T-helper 2 cell treated with Interferon-gamma antibody and Interleukin-4, amounts not matched to agents 100 ng/mL and 5 ng/mL, for 36 hours (primary cell): ENCODE results near the gene FSCN2. TPM values are rescaled to one million over a fixed set of nuclear protein-coding genes. Genes with fewer than 3 reads are reported as not detected.

ENCODE experiments used
- intact Hi-C: fragments of 100-400 bp; cut with micrococcal nuclease; formaldehyde crosslinking; loops from one replicate; pipeline ENCODE4 v1.15.1; 2023
- total RNA-seq: library from RNA; stranded (reverse); gene quantifications from 2 replicates; pipeline ENCODE4 v1.2.3, GENCODE V29; 2022

Gene FSCN2
- total RNA-seq, 1 donor from 2014 or later = 0.93 TPM

- intact Hi-C loops = loop anchor here (10.0 kb wide), 2 partner anchors 95 to 495 kb away; partner anchors contain the start of genes BAHCC1 and CHMP6
These were observed 37.9 kb upstream of the FSCN2 start for GRCh38 chr17:81489998-81490992.

DNA sequence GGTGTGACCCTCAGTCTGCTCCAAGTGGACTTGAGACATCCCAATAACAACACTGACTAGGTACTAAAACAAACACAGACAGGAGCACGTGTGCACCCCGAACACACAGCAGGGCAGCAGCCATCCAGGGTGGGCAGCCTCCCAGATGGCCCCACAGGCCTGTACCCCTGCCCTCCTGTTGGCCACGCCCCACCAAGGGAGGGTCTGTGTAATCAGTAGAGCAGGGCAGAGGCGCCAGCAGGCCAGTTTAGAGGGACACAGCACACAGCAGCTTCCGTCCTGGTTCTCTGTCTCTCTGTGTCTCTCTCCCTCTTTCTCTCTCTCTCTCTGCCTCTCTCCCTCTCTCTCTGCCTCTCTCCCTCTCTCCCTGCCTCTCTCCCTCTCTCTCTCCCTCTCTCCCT, 37.0 kb upstream of the FSCN2 start:
- intact Hi-C loops = no loop called here

GRCh38 chr17:81491761-81492160, 36.4 kb upstream of the FSCN2 start:
- intact Hi-C loops = no loop called here

DNA sequence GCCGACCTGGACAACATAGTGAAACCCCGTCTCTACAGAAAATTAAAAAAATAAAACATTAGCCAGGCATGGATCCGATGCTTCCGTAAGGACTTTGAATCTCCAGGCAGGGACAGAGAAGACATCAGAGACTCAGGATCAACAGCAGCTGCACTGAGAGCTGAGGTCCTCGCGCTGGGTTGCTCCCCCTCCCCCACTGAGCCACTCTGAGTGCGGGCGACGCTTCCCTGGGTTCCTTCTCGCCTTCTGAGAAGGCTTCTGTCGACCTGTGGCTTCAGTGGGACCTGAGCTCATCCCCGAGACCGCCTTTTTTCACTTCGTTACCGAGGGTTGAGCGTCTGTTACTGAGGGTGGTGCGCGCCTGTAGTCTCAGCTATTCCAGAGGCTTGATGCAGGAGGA, 36.0 kb upstream of the FSCN2 start:
- intact Hi-C loops = no loop called here

- intact Hi-C loops = no loop called here
These were observed 35.5 kb upstream of the FSCN2 start for GRCh38 chr17:81492706-81493105.

DNA sequence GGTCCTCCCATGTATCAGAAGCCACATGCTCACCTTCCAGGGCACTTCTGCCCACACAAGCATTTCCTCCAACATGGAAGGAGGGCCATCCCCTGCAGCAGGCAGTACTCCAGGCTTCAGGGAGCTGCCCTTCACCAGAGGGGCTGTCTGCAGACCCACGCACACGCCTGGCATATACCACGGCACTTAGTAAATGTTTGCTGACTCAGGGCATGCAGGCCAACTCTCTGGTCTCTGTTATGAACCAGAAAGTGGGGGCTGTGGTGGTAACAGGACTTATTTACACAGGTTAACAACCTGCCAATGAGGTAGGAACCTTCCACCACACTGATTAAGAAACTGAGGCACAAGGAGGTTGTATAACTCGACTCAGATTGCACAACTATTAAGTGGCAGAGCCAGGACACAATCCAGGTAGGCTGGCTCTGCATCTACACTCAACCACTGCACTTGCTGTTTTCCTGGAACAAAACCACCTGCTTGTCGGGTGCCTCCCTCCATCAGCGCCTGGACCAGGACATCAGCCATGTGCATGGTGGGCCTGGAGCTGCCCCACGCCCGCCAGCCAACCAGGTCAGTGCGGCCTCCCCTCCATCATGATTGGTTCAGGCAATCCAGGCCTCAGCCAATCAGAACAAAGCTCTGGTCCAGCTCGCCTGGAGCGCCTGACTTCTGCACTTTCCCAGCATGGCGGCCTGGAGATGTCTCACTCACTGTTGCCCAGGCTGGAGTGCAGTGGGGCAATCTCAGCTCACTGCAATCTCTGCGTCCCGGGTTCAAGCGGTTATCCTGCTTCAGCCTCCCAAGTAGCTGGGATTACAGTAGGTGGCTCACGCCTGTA, 34.8 kb upstream of the FSCN2 start:
- intact Hi-C loops = no loop called here

- intact Hi-C loops = no loop called here
These were observed 33.4 kb upstream of the FSCN2 start for GRCh38 chr17:81494626-81495377.

DNA sequence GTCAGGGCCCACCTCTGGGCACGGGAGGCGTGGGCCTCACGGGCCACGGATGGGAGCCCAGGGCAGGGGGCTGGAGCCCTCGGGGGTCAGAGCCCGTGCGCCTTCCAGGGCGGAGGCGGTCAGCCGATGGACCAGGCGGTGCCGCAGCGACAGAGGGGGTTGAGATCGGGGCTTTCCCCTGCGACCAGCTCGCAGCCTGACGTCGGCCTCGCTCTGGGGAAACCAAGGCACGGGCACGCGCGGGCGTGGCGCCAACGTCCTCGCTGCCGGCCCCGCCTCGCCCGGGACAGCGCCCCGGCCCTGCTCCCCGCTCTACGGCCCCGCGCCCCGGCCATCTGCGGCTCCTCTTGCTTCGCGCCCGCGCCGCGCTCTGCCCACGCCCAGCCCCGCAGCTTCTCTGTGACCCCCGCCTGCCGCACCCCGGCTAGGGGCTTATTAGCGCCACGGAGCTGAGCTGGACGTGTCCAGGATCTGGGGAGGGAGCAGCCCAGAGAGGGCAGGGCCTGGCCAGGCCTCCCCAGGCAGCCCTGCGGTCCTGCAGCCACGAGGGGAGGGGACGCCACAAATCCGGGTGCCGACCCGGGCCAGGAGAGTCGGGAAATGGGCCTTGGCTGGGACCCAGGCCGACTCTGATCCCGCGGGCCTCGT, 29.1 kb upstream of the FSCN2 start:
- intact Hi-C loops = no loop called here

DNA sequence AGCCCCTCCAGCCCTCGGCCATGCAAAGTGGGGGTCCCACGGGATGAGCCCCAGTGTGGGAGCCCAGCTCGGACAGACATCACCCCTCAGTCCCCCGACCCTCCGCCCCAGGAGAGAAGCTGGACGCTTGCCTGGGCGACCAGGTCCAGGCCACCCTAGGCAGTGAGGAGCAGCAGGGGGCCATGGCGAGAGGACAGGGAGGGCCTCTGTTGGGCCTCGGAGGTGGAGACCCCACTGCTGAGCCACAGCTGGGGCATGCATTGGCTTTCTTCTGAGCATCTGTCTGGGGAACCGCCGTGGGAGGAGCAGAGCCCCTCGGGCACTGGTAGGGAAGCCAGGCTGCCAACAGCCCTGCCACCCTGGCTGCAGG, 28.6 kb upstream of the FSCN2 start:
- intact Hi-C loops = no loop called here

GRCh38 chr17:81500047-81500446, 28.1 kb upstream of the FSCN2 start:
- intact Hi-C loops = no loop called here

DNA sequence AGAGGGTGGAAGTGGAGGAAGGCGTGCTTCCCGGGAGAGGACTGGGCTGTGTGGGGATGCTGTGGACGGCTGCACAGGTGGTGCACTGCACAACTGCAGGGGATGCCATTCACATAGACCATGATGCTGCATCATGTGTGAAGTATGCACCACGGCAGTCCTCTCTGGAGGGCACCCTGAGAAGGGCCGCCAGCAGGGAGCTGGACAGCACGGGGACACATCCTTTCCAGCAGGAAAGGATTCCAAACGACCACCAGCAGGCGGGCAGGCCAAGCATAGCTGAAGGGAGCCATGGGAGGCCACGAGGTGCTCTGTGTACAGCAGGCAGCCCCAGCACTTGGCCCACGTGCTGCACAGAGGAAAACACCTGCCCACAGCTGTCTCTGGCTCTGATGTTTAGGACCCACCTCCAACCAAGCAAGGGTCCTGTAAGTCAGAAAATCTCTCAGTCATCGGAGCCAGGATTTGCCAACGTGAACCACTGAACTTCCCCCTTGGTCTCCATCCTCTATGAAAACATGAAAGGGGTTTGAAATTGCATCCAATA, 25.6 kb upstream of the FSCN2 start:
- intact Hi-C loops = no loop called here

GRCh38 chr17:81503619-81504018, 24.6 kb upstream of the FSCN2 start:
- intact Hi-C loops = no loop called here

GRCh38 chr17:81508639-81509206, 19.5 kb upstream of the FSCN2 start:
- intact Hi-C loops = no loop called here

DNA sequence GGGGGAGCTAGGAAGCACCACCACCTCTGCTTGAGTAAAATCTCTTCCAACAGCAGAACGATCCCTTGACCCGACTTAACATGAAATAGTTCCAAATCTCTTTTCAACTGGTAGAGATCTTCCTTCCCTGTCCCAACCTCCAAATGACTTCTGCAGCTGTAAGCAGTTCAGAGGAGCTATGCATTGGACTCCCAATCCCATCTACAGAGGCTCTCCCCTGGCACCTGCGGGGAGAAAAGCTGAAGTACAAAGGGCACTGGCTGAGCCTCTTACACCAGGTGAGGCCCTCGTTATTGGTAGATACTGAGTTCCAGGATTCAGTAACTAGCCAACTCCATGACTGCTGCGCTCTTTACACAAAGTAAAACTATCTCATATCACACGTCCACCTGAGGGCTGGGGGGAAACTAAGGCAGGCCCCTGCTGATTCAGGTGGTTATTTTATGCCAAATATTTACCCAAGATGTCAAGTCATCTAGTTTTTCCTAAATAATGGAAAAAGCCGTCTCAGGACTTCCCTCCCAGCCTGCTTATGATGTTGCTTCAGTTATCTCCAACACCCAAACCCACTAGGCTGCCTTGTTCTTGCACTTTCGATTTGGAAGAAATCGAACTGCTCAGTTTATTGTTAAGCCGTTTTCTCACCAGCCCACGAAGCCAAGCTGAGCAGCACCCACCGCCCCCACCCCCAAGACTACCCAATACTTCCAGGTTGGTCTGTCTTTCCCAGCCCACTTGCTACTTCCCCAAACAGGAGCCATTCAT, 18.8 kb upstream of the FSCN2 start:
- intact Hi-C loops = no loop called here

DNA sequence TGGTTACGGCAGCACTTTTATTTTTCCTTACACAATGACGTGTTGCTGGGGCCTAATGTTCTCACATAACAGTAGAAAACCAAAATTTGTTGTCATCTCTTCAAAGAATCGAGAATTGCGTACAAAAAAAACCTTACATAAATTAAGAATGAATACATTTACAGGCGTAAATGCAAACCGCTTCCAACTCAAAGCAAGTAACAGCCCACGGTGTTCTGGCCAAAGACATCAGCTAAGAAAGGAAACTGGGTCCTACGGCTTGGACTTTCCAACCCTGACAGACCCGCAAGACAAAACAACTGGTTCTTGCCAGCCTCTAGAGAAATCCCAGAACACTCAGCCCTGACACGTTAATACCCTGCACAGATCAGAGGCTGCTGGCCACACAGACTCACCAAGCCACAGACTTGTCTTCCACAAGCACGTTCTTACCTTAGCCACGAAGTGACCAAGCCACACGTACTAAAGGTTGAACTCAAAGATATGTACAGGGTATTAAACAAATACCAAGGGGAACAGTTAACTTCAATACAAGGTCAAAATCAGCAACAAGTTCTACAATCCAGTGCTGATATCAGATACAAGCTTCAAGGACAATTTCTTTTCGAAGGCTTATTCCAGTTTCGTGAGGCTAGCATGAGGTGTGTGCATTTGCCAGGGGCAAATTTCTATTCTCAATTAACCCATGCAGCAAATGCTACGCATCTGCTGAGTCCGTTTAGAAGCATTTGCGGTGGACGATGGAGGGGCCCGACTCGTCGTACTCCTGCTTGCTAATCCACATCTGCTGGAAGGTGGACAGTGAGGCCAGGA, 18.0 kb upstream of the FSCN2 start:
- intact Hi-C loops = loop anchor here (5.0 kb wide), 3 partner anchors 113 to 1713 kb away; partner anchors contain the start of genes BAHCC1, CBX8 and P4HB

- intact Hi-C loops = loop anchor here (5.0 kb wide), 3 partner anchors 114 to 1714 kb away; partner anchors contain the start of genes BAHCC1, CBX8 and P4HB
These were observed 17.2 kb upstream of the FSCN2 start for GRCh38 chr17:81510785-81511553.

DNA sequence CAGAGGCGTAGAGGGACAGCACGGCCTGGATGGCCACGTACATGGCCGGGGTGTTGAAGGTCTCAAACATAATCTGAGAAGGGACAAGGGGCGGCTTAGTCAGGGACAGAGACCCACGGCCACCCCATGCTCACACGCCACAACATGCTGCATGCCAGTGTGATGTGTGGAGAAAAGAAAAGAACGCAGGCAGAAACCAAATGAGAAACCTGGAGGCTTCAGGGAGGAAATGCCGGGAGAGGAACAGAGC, 16.7 kb upstream of the FSCN2 start:
- intact Hi-C loops = loop anchor here (5.0 kb wide), 3 partner anchors 114 to 1714 kb away; partner anchors contain the start of genes BAHCC1, CBX8 and P4HB
